ENCODE measurements around the gene SLC44A2.

DNA sequence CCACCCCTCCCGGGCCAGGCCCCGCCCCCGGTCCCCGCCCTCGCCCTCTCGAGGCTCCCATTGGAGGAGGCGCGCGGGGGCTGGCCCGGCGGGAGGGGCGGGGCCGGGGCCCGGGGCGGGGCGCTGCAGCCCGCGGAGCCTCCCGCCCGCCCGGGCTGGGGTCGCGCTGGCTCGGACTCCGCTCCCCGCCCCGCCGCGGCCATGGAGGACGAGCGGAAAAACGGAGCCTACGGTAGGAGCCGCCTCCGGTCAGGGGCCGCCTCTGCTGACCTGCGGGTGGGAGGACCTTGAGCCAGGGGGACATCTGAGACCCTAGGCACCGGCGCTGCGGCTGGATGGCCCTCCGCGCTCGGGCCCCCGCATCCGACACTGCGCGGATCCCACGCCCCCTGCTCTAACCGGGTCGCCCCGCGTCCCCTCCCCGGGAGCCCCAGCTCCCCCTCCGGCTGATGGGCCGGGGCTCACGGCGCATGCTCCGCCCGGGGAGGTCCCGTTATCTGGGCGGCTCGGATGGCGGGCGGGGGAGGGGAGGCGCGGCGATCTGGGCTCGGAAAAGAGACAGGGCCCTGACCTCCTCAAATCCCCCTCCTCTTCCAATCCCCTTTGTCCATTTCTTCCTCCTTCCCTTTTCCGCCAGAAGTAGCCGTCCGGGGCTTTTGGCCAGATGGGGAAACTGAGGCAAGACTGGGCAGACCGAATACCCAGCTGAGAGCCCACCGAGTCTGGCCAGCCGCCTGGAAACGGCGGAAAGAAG is 22.8 kb upstream of the SLC44A2 start:
- TF ChIP-seq, protein P1, sequence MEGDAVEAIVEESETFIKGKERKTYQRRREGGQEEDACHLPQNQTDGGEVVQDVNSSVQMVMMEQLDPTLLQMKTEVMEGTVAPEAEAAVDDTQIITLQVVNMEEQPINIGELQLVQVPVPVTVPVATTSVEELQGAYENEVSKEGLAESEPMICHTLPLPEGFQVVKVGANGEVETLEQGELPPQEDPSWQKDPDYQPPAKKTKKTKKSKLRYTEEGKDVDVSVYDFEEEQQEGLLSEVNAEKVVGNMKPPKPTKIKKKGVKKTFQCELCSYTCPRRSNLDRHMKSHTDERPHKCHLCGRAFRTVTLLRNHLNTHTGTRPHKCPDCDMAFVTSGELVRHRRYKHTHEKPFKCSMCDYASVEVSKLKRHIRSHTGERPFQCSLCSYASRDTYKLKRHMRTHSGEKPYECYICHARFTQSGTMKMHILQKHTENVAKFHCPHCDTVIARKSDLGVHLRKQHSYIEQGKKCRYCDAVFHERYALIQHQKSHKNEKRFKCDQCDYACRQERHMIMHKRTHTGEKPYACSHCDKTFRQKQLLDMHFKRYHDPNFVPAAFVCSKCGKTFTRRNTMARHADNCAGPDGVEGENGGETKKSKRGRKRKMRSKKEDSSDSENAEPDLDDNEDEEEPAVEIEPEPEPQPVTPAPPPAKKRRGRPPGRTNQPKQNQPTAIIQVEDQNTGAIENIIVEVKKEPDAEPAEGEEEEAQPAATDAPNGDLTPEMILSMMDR (IDR thresholded peaks at IDR 0.05; ENCODE audit: low read depth, low read length), result no peak
- TF ChIP-seq, protein P2, sequence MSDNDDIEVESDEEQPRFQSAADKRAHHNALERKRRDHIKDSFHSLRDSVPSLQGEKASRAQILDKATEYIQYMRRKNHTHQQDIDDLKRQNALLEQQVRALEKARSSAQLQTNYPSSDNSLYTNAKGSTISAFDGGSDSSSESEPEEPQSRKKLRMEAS (IDR thresholded peaks at IDR 0.05; ENCODE audit: low read depth, low read length), result peak; percentile 47; the same call in 1 of the 2 replicates
- peak; percentile 83 for TF ChIP-seq POLR2A (IDR thresholded peaks at IDR 0.05; ENCODE audit: extremely low read depth, insufficient read length)
